Peyer's patch (tissue), 4 donors: ENCODE results near the gene ABHD11. TPM values are rescaled to one million over a fixed set of nuclear protein-coding genes. Genes with fewer than 3 reads are reported as not detected.

Source experiments
- DNase-seq, 3 donors: peaks; one replicate each; pipeline ENCODE4 v3.0.0-alpha.2; 2017 to 2019
- H3K27ac ChIP-seq, 4 donors: fragments of 200-600 bp; sonication (generic); one replicate each; pipeline ENCODE4 v1.5.1; 2016 to 2019
- H3K27me3 ChIP-seq, 2 donors: fragments of 200-600 bp; sonication (generic); one replicate each; pipeline ENCODE4 v1.5.1; 2019
- H3K36me3 ChIP-seq, 3 donors: fragments of 200-600 bp; sonication (generic); one replicate each; pipeline ENCODE4 v1.5.1; 2016 to 2019
- H3K4me1 ChIP-seq, 4 donors: fragments of 200-600 bp; sonication (generic); one replicate each; pipeline ENCODE4 v1.5.1; 2016 to 2019
- H3K4me3 ChIP-seq, 4 donors: fragments of 200-600 bp; sonication (generic); 1 replicate in 3 of 4; 2 replicates in 1 of 4; pipeline ENCODE4 v1.5.1; 2016 to 2019; ENCODE audit warnings: mild to moderate bottlenecking in 1 of 4
- H3K9me3 ChIP-seq, 4 donors: fragments of 200-600 bp; sonication (generic); one replicate each; pipeline ENCODE4 v1.5.1; 2016 to 2019; ENCODE audit warnings: mild to moderate bottlenecking in 1 of 4
- POLR2A ChIP-seq, 2 donors: fragments of 450-650 bp; IDR thresholded peaks; one replicate each; pipeline ENCODE4 v1.5.1; 2017; ENCODE audit warnings: antibody characterized with exemption in 2 of 2, mild to moderate bottlenecking in 2 of 2, moderate library complexity in 2 of 2
- total RNA-seq, 4 donors: library from RNA; depleted of rRNA; stranded (reverse); fragments of >200 nt; gene quantifications; one replicate each; pipeline ENCODE4 v1.1.0, GENCODE V29; 2016
- TF ChIP-seq, protein P1 (sequence below), 6 experiments: fragments of 450-650 bp in 4 of 6; fragments of 200-600 bp in 2 of 6; sonication (generic) in 1 of 6; IDR thresholded peaks; one replicate each; pipeline ENCODE4 v1.5.1; 2017 to 2019; ENCODE audit warnings: antibody characterized with exemption in 6 of 6, mild to moderate bottlenecking in 3 of 6, moderate library complexity in 1 of 6

ABHD11 gene
- total RNA-seq, 4 donors from 2014 or later = 65.9 to 156 (median 98.5) TPM

DNA sequence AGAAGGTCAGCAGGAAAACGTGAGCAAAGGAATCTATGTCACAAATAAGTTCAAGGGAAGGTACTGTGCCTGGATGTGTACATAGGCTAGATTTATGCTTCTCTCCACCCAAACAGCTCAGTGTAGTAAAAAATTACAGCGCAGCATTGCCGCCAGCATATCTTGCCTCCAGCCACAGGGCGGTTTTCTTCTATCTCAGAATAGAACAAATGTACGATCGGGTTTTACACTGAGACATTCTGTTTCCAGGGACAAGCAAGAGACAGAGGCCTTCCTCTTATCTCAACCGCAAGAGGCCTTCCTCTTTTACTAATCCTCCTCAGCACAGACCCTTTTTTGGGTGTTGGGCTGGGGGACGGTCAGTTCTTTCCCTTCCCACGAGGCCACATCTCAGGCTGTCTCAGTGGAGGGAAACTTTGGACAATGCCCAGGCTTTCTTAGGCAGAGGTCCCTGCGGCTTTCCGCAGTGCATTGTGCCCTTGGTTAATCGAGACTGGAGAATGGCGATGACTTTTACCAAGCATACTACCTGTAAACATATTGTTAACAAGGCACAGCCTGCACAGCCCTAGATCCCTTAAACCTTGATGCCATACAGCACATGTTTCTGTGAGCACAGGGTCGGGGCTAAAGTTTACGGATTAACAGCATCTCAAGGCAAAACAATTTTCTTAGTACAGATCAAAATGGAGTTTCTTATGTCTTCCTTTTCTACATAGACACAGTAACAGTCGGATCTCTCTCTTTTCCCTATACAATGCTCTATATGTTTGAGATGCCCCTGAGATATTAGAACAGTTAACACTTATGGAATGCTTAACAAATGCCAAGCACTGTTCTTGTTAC lies 11.6 kb upstream of the ABHD11 start:
- TF ChIP-seq, protein P1, sequence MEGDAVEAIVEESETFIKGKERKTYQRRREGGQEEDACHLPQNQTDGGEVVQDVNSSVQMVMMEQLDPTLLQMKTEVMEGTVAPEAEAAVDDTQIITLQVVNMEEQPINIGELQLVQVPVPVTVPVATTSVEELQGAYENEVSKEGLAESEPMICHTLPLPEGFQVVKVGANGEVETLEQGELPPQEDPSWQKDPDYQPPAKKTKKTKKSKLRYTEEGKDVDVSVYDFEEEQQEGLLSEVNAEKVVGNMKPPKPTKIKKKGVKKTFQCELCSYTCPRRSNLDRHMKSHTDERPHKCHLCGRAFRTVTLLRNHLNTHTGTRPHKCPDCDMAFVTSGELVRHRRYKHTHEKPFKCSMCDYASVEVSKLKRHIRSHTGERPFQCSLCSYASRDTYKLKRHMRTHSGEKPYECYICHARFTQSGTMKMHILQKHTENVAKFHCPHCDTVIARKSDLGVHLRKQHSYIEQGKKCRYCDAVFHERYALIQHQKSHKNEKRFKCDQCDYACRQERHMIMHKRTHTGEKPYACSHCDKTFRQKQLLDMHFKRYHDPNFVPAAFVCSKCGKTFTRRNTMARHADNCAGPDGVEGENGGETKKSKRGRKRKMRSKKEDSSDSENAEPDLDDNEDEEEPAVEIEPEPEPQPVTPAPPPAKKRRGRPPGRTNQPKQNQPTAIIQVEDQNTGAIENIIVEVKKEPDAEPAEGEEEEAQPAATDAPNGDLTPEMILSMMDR (IDR thresholded peaks at IDR 0.05) = no peak
- no peak for TF ChIP-seq POLR2A (IDR thresholded peaks at IDR 0.05)

DNA sequence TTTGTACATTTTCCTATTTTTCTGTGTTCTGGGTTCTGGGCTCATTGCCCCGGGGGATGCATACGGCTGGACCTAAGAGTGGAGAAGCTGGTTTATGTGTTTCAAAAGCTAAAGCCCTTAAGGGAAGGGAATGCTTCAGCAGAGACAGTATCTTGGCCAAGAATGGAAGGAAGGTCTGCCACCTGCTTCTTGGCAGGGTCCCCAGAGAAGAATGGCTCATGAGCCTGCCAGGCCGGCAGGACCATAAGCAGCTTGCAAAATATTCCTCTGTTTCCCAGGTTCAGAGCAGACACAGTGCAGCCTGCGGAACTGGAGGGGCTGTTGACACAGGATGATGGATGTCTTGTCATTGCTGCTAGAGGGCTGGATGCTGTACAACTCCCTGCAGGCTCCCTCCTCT lies 7.8 kb upstream of the ABHD11 start:
- Histone ChIP-seq H3K27ac (no peak overlapping the region), H3K27me3 (no peaks in the 10 kb centered on the region), H3K4me1 (peaks cover 0 to 18% (median 3%) of the 10 kb centered on the region in 4 donors), H3K4me3 (no peak overlapping the region), H3K36me3 (no peaks in the 10 kb centered on the region), H3K9me3 (no peaks in the 10 kb centered on the region)
- no peak for TF ChIP-seq POLR2A (IDR thresholded peaks at IDR 0.05)
- TF ChIP-seq, protein P1 (IDR thresholded peaks at IDR 0.05) = no peak
- no peak for DNase-seq

More for the DNA sequence above, 11.6 kb upstream of the ABHD11 start:
- H3K27ac ChIP-seq = no peak overlapping the region
- H3K4me3 ChIP-seq = no peak overlapping the region
- no peaks in the 10 kb centered on the region for H3K4me1 ChIP-seq
- H3K27me3 ChIP-seq = no peaks in the 10 kb centered on the region
- no peak for DNase-seq
- H3K9me3 ChIP-seq = no peaks in the 10 kb centered on the region
- H3K36me3 ChIP-seq = no peaks in the 10 kb centered on the region

DNA sequence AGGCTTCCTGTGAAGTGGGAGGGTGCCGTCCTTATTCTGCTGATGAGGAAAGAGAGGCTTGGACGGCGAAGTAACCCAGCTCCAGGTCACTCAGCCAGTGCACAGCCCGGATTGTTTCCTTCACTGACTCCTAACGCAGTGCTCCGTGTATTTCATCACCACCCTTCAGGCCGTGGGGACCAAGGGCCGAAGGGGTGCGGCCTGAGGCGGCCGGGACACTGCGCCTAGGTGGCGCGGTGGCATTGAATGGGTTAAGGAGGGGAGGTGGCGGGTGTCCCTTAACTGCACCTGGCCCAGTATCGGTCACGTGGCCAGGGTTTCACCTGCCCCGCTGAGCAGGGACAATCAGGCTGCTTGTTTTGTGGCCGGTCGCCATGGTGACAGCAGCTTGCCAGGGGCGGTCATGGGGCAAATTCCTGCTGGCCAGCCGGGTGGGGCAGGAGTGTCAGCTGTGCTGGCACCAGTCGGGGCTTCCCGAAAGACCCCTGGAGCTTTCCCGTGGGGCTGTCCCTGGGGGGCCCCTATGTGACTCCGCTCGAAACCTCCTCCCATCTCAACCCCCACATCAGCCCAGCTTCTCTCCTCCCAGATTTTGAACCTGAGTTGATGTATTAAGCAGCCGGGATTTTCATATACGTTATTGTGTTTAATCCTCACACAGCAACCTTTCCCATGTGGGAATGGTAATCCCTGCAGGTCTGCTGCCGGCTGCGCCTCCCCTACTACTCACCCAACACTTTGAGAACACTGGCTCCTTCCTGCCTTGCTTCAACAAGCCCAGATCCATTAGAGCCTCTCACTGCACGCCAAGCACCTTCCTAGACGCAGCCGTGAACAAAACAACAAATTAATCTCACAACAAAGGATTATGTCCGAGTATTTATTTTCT lies 4.4 kb upstream of the ABHD11 start:
- peak; percentile 80 to 98 (median 96) for DNase-seq
- Histone ChIP-seq H3K9me3 (no peaks in the 10 kb centered on the region), H3K4me1 (peaks cover 0 to 19% (median 5%) of the 10 kb centered on the region in 4 donors), H3K27me3 (no peaks in the 10 kb centered on the region), H3K4me3 (peak overlapping the region in 2 of 4 donors; percentile 23 to 33), H3K27ac (peak overlapping the region in 3 of 4 donors; percentile 82 to 95 (median 93)), H3K36me3 (no peaks in the 10 kb centered on the region)
- TF ChIP-seq, protein P1 (IDR thresholded peaks at IDR 0.05) = peak in 1 of 6 experiments; percentile 11
- TF ChIP-seq POLR2A (IDR thresholded peaks at IDR 0.05) = peak in 1 of 2 donors; percentile 71

DNA sequence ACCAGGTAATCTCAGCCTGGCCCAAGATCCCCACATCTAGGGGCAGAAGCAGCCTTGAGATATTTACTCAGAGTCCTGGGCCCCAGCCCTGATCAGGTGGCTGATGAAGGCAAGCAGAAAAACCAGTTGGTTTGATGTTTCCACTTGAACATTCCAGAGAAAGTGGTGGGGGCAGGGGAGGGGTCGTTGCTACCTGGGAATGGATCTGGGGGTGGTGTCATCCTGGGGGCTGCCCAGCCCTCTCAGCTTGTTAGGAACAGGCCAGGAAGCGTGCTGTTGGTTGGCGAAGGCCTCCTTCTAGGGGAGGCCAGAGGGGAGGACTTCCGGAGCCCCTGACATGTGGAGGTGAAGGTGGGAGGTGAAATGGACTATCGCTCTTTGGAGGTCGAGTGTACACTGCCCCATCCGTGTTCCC lies 3.7 kb upstream of the ABHD11 start:
- no peaks in the 10 kb centered on the region for H3K27me3 ChIP-seq
- H3K4me1 ChIP-seq = peaks cover 0 to 25% (median 8%) of the 10 kb centered on the region in 4 donors
- H3K27ac ChIP-seq = peak overlapping the region in 3 of 4 donors; percentile 82 to 95 (median 93)
- TF ChIP-seq, protein P1 (IDR thresholded peaks at IDR 0.05) = peak in 1 of 6 experiments; percentile 16
- no peak for TF ChIP-seq POLR2A (IDR thresholded peaks at IDR 0.05)
- peak overlapping the region in 2 of 4 donors; percentile 23 to 33 for H3K4me3 ChIP-seq
- DNase-seq = no peak
- peaks cover 0 to 4% (median 0%) of the 10 kb centered on the region in 3 donors for H3K36me3 ChIP-seq
- H3K9me3 ChIP-seq = no peaks in the 10 kb centered on the region

DNA sequence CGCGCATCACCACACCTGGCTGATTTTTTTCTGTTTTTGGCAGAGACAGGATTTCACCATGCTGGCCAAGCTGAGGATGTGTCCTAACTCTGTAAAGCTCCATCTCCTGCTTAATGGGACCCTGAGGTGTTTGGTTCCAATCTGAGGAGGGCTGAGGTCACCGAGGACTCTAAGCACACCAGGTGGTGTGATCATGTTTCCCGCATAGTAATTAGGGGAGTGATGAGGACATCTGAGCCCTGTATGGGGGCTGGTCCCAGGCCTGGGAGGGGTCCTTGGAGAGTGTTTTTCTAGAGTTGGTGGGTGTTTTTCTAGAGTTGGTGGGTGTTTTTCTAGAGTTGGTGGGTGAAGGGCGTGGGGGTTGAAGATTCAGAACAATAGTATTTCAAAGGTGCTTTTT lies 3.0 kb upstream of the ABHD11 start:
- H3K9me3 ChIP-seq = no peaks in the 10 kb centered on the region
- no peak overlapping the region for H3K4me3 ChIP-seq
- H3K27ac ChIP-seq = peak overlapping the region in 3 of 4 donors; percentile 82 to 95 (median 93)
- TF ChIP-seq, protein P1 (IDR thresholded peaks at IDR 0.05) = no peak
- TF ChIP-seq POLR2A (IDR thresholded peaks at IDR 0.05) = no peak
- peaks cover 0 to 33% (median 8%) of the 10 kb centered on the region in 4 donors for H3K4me1 ChIP-seq
- no peak for DNase-seq
- H3K36me3 ChIP-seq = peaks cover 0 to 11% (median 0%) of the 10 kb centered on the region in 3 donors
- no peaks in the 10 kb centered on the region for H3K27me3 ChIP-seq
